Heart left ventricle (tissue), 16 donors: Measurements from ENCODE around the gene RAD51B. TPM values are rescaled to one million over a fixed set of nuclear protein-coding genes. Genes with fewer than 3 reads are reported as not detected.

Experiments used
- ATAC-seq, 4 donors: fragments of 200-7000 bp; cut with Tn5 transposase; one replicate each; pipeline ENCODE4 v1.9.1; 2020 to 2022; ENCODE audit warnings: moderate library complexity in 4 of 4, mild to moderate bottlenecking in 3 of 4, moderate number of reproducible peaks in 1 of 4
- DNase-seq, 5 donors: peaks; one replicate each; pipeline ENCODE4 v3.0.0-alpha.2; 2020
- H3K27ac ChIP-seq, 12 donors: fragments of 200-600 bp; sonication (generic) in 4 of 12; one replicate each; pipeline versions ENCODE4 v1.5.0 to v1.8.0; 2016 to 2022; ENCODE audit warnings: mild to moderate bottlenecking in 2 of 12
- H3K27me3 ChIP-seq, 9 donors: fragments of 200-600 bp; sonication (generic) in 2 of 9; one replicate each; pipeline versions ENCODE4 v1.5.1 to v1.8.0; 2016 to 2022; ENCODE audit warnings: mild to moderate bottlenecking in 3 of 9
- H3K36me3 ChIP-seq, 9 donors: fragments of 200-600 bp; sonication (generic) in 2 of 9; one replicate each; pipeline versions ENCODE4 v1.5.0 to v1.8.0; 2018 to 2022; ENCODE audit warnings: mild to moderate bottlenecking in 2 of 9
- H3K4me1 ChIP-seq, 12 donors: fragments of 200-600 bp; sonication (generic) in 4 of 12; one replicate each; pipeline versions ENCODE4 v1.5.0 to v1.8.0; 2016 to 2022; ENCODE audit warnings: mild to moderate bottlenecking in 3 of 12
- H3K4me3 ChIP-seq, 12 donors: fragments of 200-600 bp; sonication (generic) in 4 of 12; one replicate each; pipeline versions ENCODE4 v1.5.0 to v1.8.0; 2017 to 2022; ENCODE audit warnings: mild to moderate bottlenecking in 9 of 12, moderate library complexity in 4 of 12
- H3K9me3 ChIP-seq, 12 donors: fragments of 200-600 bp; sonication (generic) in 4 of 12; one replicate each; pipeline versions ENCODE4 v1.5.0 to v1.8.0; 2016 to 2022; ENCODE audit warnings: mild to moderate bottlenecking in 1 of 12
- POLR2A ChIP-seq, 2 donors: fragments of 450-650 bp; IDR thresholded peaks; one replicate each; pipeline ENCODE4 v1.6.1; 2017; ENCODE audit warnings: antibody characterized with exemption in 2 of 2, mild to moderate bottlenecking in 2 of 2, moderate library complexity in 2 of 2
- WGBS, 4 donors: extraction: QIAGEN DNeasy Blood & Tissue Kit in 2 of 4; methylation state at CpG; one replicate each; pipeline versions ENCODE4 v1.1.5 to v1.1.7; 2013 to 2018; 5-methylcytosine and 5-hydroxymethylcytosine counted together
- intact Hi-C, 10 donors: fragments of 100-400 bp; cut with DNase I; formaldehyde crosslinking; loops; one replicate each; pipeline versions ENCODE4 v1.11.1 to v1.14.2; 2022
- polyA plus RNA-seq, 2 donors: library from polyadenylated mRNA; stranded (reverse); fragments of 200-250 nt; gene quantifications; one replicate each; pipeline ENCODE4 v1.2.3, GENCODE V29; 2013
- total RNA-seq, 9 donors: library from RNA; depleted of rRNA in 2 of 9; stranded (reverse); fragments of >200 nt in 2 of 9; fragmentation: NEBNext Ultra II Directional in 3 of 9; extraction: Animal tissue kit (Norgen Biotek cat#: 25700) in 3 of 9; gene quantifications; one replicate each; pipeline versions ENCODE4 v1.1.0 to v1.2.4, GENCODE V29; 2016 to 2023
- TF ChIP-seq, protein P1 (sequence below), 12 donors: fragments of 200-600 bp; sonication (generic) in 4 of 12; IDR thresholded peaks; one replicate each; pipeline versions ENCODE4 v1.5.0 to v1.8.0; 2018 to 2022; ENCODE audit warnings: antibody characterized with exemption in 12 of 12, mild to moderate bottlenecking in 5 of 12
- donor health status: ischemic (EF 13 %, LVEDD 7.1; RV severe dilation, severe dysfunction).
- donor health status: healthy with polysubstance abuse.
- donor health status: DM: no; HTN: yes; CAD: no.
- donor health status: DM: no; HTN: no; CAD: no.
- donor health status: ischemic (EF 25% LVEDD 6.9; RV normal size, moderate dysfunction).
- donor health status: ischemic (EF 25% LVEDD 5.7; RV mildly dilated, moderate dysfunction).
- donor health status: healthy.
- donor health status: DM: yes; HTN: yes; CAD: no.
- donor health status: ischemic (EF 35%, LVEDD 5.7; RV mildly dilated, moderate dysfunction).
- donor health status: nonischemic (EF 11% LVEDD 7.7; RV severe dilation, severe dysfunction).
- donor health status: DM: yes; HTN: yes; CAD: no.
- donor health status: PGD.
- donor health status: ischemic (EF 29% LVEDD 5.4; RV normal size, mild dysfunction).
- donor health status: nonischemic (EF 23%, LVEDD 6.1; RV moderate dilation, normal function).

The RAD51B gene
- total and polyA plus RNA-seq, 11 donors = 1.3 to 11.3 (median 3.2) TPM

DNA sequence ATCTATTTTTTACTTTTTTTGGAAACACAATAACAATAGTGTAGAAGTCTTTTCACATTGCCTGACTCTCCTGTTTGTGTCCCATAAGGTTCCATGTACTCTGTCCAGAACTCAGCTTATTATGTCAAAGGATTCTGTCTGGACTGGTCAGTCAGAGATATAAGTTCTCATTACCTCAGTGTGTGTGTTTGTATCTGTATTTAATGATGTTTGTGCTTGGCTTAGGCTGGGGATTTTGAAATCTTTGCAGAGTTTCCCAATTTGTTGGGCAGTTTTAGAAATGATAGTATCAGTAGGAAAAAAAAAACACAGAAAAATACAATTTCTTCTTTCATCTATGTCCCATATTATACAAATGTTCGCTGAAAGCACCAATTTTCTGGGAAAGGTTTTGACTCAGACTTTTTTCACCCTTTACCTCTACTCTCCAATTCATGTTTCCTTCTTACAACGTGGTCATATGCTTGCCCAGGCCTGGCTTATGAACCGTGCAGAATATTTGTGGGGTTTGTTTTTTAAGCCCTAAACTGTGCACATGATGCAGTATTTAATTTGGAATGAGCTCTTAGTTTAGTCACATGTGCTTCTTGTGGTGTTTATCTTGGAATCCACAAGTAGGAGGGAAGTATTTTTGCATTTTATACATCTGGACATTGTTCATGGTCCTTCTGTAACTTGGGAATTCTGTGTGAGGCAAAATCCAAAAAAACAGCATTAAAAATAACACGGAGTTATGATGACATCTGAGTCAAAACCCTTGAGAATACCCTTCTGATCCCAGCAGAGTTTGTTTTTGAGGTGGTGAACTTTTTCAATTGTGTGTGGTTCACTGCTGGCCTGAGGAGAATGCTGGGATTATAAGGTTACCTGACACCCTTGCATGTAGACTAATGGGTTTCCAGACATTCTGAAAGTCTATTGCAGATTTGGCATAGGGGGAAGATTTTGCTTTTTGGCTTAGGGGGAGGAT is 121.2 kb downstream of the RAD51B start:
- Histone ChIP-seq H3K36me3 (no peaks in the 10 kb centered on the region), H3K4me3 (no peak overlapping the region), H3K4me1 (peaks cover 0 to 49% (median 23%) of the 10 kb centered on the region in 12 donors), H3K27me3 (no peaks in the 10 kb centered on the region), H3K27ac (peak overlapping the region; percentile 44 to 82 (median 72)), H3K9me3 (no peaks in the 10 kb centered on the region)
- intact Hi-C loops = loop anchor here in 9 of 10 donors (5.0 to 10.0 kb wide), 7 partner anchors 204 to 902 kb away; no protein-coding TSS in a partner anchor
- peak; percentile 69 to 75 (median 73) for ATAC-seq
- DNase-seq = peak in 1 of 5 donors; percentile 34
- WGBS, 4 donors = 46 to 51% (median 48%) methylated on average over 4 of the region's 4 CpGs
- TF ChIP-seq POLR2A (IDR thresholded peaks at IDR 0.05) = no peak
- TF ChIP-seq, protein P1, sequence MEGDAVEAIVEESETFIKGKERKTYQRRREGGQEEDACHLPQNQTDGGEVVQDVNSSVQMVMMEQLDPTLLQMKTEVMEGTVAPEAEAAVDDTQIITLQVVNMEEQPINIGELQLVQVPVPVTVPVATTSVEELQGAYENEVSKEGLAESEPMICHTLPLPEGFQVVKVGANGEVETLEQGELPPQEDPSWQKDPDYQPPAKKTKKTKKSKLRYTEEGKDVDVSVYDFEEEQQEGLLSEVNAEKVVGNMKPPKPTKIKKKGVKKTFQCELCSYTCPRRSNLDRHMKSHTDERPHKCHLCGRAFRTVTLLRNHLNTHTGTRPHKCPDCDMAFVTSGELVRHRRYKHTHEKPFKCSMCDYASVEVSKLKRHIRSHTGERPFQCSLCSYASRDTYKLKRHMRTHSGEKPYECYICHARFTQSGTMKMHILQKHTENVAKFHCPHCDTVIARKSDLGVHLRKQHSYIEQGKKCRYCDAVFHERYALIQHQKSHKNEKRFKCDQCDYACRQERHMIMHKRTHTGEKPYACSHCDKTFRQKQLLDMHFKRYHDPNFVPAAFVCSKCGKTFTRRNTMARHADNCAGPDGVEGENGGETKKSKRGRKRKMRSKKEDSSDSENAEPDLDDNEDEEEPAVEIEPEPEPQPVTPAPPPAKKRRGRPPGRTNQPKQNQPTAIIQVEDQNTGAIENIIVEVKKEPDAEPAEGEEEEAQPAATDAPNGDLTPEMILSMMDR (IDR thresholded peaks at IDR 0.05) = no peak

DNA sequence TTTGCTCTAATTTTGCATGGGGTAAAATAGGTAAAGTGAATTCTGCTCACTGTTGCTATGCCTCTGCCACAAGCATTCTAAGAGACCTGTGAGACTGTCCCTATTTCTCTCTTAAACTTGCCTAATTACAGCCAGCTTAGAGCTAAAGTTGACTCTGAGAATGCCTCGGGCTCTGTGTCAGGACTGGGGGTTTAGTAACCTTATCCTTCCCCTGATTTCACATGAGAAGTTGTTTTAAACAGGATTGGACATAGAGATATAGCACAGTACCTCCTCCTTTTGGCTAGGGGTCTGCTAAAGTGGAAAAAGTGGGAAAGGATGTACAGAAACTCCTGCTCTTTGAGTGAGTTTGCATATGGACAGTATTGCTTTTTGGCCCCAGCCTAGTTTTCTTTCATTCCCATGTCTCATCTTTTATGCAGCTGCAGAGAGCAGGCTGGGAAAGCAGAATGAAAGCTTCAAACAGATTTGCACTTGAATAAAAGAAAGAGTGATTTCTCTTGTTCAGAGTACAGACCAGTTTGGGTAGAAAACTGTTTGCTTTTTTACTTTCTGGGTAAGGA is 122.0 kb downstream of the RAD51B start:
- DNase-seq (no peak), ATAC-seq (peak in 2 of 4 donors; percentile 7 to 38)
- 31 to 57% (median 49%) methylated on average over 1 of the region's 1 CpG for WGBS, 4 donors
- Histone ChIP-seq H3K4me3 (no peak overlapping the region), H3K4me1 (peaks cover 0 to 49% (median 23%) of the 10 kb centered on the region in 12 donors), H3K27ac (peak overlapping the region; percentile 44 to 82 (median 72)), H3K27me3 (no peaks in the 10 kb centered on the region), H3K36me3 (no peaks in the 10 kb centered on the region), H3K9me3 (no peaks in the 10 kb centered on the region)
- TF ChIP-seq POLR2A (IDR thresholded peaks at IDR 0.05) = no peak
- intact Hi-C loops = loop anchor here in 9 of 10 donors (2.0 to 10.0 kb wide), 9 partner anchors 203 to 901 kb away; no protein-coding TSS in a partner anchor

DNA sequence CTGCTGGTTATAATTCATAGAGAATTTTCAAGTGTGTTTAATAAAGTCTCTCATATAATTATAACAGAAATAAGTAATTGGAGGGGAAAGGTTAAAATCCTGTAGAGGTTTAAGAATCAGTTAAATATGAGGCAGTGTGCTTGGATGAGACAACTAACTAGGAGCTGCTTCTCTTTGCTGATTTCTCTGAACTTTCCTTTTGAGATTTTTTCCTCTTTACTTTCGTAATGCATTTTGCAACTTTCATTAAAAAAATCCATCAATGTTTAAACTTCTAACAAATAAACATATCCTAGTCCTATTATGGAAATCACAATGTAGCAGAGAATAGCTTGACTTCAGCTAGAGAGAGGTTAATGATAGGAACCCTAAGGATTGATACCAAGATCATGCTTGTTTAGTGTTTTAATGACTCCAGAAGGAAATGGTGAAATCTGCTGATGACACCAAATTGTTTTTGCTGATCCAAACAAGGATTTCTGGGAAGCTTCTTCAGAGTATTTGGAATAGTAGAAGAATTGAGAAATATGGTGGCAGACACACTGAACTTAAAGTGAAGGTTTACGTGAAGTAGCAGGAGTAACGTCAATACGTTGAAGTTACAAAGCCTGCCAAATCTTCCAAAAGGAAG is 122.6 kb downstream of the RAD51B start:
- no peak for DNase-seq
- WGBS, 4 donors = 72 to 84% (median 80%) methylated on average over 4 of the region's 4 CpGs
- no peak for ATAC-seq
- Histone ChIP-seq H3K4me3 (no peak overlapping the region), H3K27me3 (no peaks in the 10 kb centered on the region), H3K9me3 (no peaks in the 10 kb centered on the region), H3K27ac (peak overlapping the region; percentile 44 to 82 (median 72)), H3K36me3 (no peaks in the 10 kb centered on the region), H3K4me1 (peaks cover 0 to 49% (median 23%) of the 10 kb centered on the region in 12 donors)
- intact Hi-C loops = loop anchor here in 9 of 10 donors (2.0 to 10.0 kb wide), 9 partner anchors 203 to 900 kb away; no protein-coding TSS in a partner anchor
- TF ChIP-seq POLR2A (IDR thresholded peaks at IDR 0.05) = no peak
- TF ChIP-seq, protein P1 (IDR thresholded peaks at IDR 0.05) = no peak

DNA sequence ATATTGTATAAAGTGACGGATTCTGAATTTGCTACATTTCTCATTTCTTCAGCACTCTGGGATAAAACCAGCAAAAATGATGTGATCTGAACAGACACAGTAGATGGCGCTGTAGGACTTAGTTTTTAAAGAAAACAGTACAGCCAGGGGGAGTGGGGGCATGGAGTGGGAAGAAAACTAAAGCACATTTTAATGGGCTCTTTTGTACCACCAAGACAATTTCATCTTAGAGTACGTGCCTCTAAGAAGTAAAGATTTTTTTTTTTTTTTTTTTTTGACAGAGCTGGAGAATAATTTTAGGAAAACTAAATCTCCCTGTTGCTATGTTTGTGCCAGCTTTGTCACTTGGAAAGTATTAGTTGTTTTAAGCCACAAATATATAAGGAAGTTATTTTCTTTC is 124.4 kb downstream of the RAD51B start:
- TF ChIP-seq, protein P1 (IDR thresholded peaks at IDR 0.05) = peak; percentile 58 to 82 (median 76)
- no peak for TF ChIP-seq POLR2A (IDR thresholded peaks at IDR 0.05)
- H3K36me3 ChIP-seq = no peaks in the 10 kb centered on the region
- H3K9me3 ChIP-seq = peaks cover 0 to under 1% (median 0%) of the 10 kb centered on the region in 12 donors
- no peaks in the 10 kb centered on the region for H3K27me3 ChIP-seq
- H3K4me3 ChIP-seq = no peak overlapping the region
- peak overlapping the region in 5 of 12 donors; percentile 16 to 82 (median 47) for H3K27ac ChIP-seq
- WGBS, 4 donors = 15 to 21% (median 19%) methylated on average over 3 of the region's 3 CpGs
- intact Hi-C loops = loop anchor here (2.0 to 10.0 kb wide), 10 partner anchors 201 to 898 kb away; no protein-coding TSS in a partner anchor
- peaks cover 0 to 49% (median 23%) of the 10 kb centered on the region in 12 donors for H3K4me1 ChIP-seq
- DNase-seq (peak in 4 of 5 donors; percentile 70 to 76 (median 72)), ATAC-seq (peak; percentile 44 to 76 (median 68))
